Right atrium auricular region (tissue), 2 donors: ENCODE data around the gene MYOF. TPM values are rescaled to one million over a fixed set of nuclear protein-coding genes. Genes with fewer than 3 reads are reported as not detected.

Experiments
- DNase-seq: peaks from one replicate; pipeline ENCODE4 v3.0.0-alpha.2; 2019; ENCODE audit warnings: low spot score
- H3K27ac ChIP-seq, 2 donors: fragments of 200-600 bp; sonication (generic); 1 replicate in 1 of 2; 2 replicates in 1 of 2; pipeline ENCODE4 v1.5.1; 2016 to 2019
- H3K27me3 ChIP-seq, 2 donors: fragments of 200-600 bp; sonication (generic); one replicate each; pipeline versions ENCODE4 v1.5.1 to v1.6.0; 2017 to 2019
- H3K36me3 ChIP-seq: fragments of 200-600 bp; sonication (generic); one replicate; pipeline ENCODE4 v1.5.1; 2016
- H3K4me1 ChIP-seq, 2 donors: fragments of 200-600 bp; sonication (generic); one replicate each; pipeline versions ENCODE4 v1.5.1 to v1.6.0; 2017 to 2019
- H3K4me3 ChIP-seq, 2 donors: fragments of 200-600 bp; sonication (generic); 1 replicate in 1 of 2; 2 replicates in 1 of 2; pipeline ENCODE4 v1.5.1; 2017 to 2019; ENCODE audit warnings: mild to moderate bottlenecking in 1 of 2, moderate library complexity in 1 of 2
- H3K9me3 ChIP-seq, 2 donors: fragments of 200-600 bp; sonication (generic); one replicate each; pipeline ENCODE4 v1.5.1; 2019
- total RNA-seq, 2 donors: library from RNA; depleted of rRNA; stranded (reverse); fragments of >200 nt; gene quantifications; one replicate each; pipeline ENCODE4 v1.1.0, GENCODE V29; 2016
- TF ChIP-seq, protein P1 (sequence below), 2 donors: fragments of 200-600 bp; sonication (generic); IDR thresholded peaks; one replicate each; pipeline ENCODE4 v1.5.1; 2019; ENCODE audit warnings: antibody characterized with exemption in 2 of 2

Gene MYOF
- total RNA-seq, 2 donors from 2014 or later = 13.4 to 14.1 TPM

DNA sequence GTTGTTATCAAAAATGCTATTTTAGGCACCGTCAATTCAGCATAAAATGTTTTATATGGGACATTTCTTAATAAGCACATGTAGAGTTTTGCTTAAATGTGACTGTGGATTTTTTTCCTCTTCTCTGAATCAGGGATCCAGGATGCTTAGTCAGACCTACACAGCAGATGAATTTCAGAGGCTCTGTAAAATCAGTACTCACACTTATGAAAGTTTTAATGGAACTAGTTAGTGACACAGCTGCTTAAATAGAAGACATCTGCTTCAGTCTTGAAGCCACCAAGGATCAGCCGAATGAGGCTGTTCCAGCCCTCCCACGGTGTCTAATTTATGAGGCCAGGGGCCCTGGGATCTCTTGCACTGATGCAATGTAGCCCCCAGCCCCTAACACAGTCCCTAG is 136.0 kb downstream of the MYOF start:
- no peak overlapping the region for H3K4me3 ChIP-seq
- H3K9me3 ChIP-seq = no peaks in the 10 kb centered on the region
- TF ChIP-seq, protein P1, sequence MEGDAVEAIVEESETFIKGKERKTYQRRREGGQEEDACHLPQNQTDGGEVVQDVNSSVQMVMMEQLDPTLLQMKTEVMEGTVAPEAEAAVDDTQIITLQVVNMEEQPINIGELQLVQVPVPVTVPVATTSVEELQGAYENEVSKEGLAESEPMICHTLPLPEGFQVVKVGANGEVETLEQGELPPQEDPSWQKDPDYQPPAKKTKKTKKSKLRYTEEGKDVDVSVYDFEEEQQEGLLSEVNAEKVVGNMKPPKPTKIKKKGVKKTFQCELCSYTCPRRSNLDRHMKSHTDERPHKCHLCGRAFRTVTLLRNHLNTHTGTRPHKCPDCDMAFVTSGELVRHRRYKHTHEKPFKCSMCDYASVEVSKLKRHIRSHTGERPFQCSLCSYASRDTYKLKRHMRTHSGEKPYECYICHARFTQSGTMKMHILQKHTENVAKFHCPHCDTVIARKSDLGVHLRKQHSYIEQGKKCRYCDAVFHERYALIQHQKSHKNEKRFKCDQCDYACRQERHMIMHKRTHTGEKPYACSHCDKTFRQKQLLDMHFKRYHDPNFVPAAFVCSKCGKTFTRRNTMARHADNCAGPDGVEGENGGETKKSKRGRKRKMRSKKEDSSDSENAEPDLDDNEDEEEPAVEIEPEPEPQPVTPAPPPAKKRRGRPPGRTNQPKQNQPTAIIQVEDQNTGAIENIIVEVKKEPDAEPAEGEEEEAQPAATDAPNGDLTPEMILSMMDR (IDR thresholded peaks at IDR 0.05) = no peak
- no peak overlapping the region for H3K27ac ChIP-seq
- no peaks in the 10 kb centered on the region for H3K27me3 ChIP-seq
- DNase-seq = no peak
- peaks cover 62% of the 10 kb centered on the region for H3K36me3 ChIP-seq
- H3K4me1 ChIP-seq = peaks cover 0 to 4% of the 10 kb centered on the region in 2 donors

DNA sequence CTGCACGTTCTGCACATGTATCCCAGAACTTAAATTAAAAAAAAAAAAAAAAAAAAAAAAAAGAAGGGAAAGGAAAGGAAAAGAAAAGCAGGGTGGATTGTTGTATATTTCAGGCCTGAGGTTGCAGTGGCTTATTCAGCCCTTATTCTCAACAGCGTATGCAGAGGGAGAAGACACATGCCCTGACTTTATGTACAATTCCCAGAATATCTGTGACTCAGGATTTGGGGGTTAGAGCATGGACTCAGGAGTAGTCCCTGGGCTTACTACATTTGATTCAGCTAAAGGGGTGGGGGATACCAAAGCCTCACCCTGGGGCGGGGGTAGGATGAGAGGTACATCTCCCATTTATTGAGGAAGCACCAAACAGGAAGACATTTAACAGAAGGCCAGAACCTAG is 137.4 kb downstream of the MYOF start:
- peaks cover 48% of the 10 kb centered on the region for H3K36me3 ChIP-seq

DNA sequence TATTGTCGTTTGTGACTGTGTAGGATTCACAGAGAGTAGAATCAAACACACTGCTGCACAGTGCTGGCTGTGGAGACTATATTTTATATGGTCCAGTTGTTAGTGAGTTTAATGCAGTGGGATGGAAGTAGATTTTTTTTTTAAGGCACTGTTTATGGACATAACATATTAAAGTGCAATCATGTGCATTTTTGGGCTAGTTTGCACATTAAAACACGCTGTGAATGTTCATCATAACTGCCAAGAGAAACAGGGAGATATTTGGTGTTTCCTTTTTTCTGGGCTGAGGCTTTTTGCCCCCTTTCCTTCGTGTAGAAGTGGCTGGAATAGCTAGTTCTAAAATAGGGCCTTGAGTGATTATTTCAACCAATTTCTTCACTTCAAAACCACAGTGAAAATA is 139.2 kb downstream of the MYOF start:
- TF ChIP-seq, protein P1 (IDR thresholded peaks at IDR 0.05) = no peak
- H3K4me3 ChIP-seq = no peak overlapping the region
- peaks cover 0 to 4% of the 10 kb centered on the region in 2 donors for H3K4me1 ChIP-seq
- no peaks in the 10 kb centered on the region for H3K27me3 ChIP-seq
- peaks cover 45% of the 10 kb centered on the region for H3K36me3 ChIP-seq
- no peaks in the 10 kb centered on the region for H3K9me3 ChIP-seq
- no peak for DNase-seq
- no peak overlapping the region for H3K27ac ChIP-seq

More for the DNA sequence above, 137.4 kb downstream of the MYOF start:
- Histone ChIP-seq H3K27me3 (no peaks in the 10 kb centered on the region), H3K9me3 (no peaks in the 10 kb centered on the region), H3K27ac (no peak overlapping the region), H3K4me3 (no peak overlapping the region), H3K4me1 (peaks cover 0 to 4% of the 10 kb centered on the region in 2 donors)
- DNase-seq = no peak
- TF ChIP-seq, protein P1 (IDR thresholded peaks at IDR 0.05) = no peak

DNA sequence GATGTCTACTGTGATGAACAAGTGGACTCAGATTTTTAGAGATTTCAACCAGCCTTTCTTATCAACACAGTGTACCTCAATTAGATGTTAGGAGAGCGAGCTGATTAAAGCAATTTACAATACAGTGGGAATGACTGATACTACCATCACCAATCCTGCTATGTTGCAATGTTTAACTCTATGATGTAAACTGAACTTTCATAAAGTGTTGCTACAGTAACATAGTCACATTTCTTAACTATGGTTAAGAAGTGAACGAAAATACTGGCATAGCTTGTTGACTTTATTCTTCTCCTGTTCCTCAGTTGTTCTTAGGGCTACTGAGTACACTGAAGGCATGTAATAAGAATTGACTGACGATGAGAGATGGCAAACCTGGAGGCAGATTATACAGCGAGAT is 139.8 kb downstream of the MYOF start:
- Histone ChIP-seq H3K9me3 (no peaks in the 10 kb centered on the region), H3K27ac (no peak overlapping the region), H3K36me3 (peaks cover 40% of the 10 kb centered on the region), H3K4me1 (peaks cover 0 to 4% of the 10 kb centered on the region in 2 donors), H3K4me3 (no peak overlapping the region), H3K27me3 (no peaks in the 10 kb centered on the region)
- no peak for DNase-seq
- TF ChIP-seq, protein P1 (IDR thresholded peaks at IDR 0.05) = no peak

DNA sequence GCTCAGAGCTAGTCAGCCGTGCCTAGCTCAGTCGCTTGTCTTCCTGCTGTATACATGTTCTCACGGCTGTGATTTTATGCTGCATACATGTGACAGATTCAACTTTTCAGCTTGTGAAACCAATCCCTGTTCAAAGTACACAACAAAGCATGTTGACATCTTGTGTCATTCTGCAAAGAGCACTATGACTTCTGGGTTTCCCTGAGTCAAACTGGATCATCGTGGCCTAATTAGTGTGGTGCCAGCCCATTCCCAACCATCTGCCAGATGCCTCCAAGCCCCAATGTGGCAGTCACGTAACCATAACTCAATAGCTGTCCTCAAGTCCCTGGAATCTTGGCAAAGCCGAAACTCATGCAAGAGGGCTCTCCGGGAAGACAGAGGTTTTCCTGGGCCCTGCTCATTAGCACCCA is 144.8 kb downstream of the MYOF start:
- DNase-seq = no peak
- TF ChIP-seq, protein P1 (IDR thresholded peaks at IDR 0.05) = no peak
- Histone ChIP-seq H3K4me1 (no peaks in the 10 kb centered on the region), H3K4me3 (no peak overlapping the region), H3K36me3 (peaks cover 22% of the 10 kb centered on the region), H3K27ac (no peak overlapping the region), H3K9me3 (no peaks in the 10 kb centered on the region), H3K27me3 (no peaks in the 10 kb centered on the region)

DNA sequence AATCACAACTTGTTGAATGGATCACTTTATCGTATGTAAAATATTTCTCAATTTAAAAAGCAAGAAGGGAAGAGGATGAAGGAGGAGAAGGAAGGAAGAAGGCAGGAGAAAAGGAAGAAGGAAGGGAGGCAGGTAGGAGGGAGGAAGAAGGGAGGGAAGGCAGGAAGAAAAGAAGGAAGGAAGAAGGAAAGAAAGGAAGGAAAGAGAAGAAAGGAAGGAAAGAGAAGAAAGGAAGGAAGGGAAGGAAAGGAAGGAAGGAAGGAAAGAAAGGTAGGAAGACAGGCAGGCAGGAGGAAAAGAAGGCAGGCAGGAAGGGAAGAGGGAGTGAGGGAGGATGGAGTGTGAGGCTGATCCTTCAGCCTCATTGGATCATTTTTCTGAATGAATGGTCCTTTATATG is 145.5 kb downstream of the MYOF start:
- Histone ChIP-seq H3K9me3 (no peaks in the 10 kb centered on the region), H3K4me1 (no peaks in the 10 kb centered on the region), H3K36me3 (peaks cover 16% of the 10 kb centered on the region), H3K27ac (no peak overlapping the region), H3K27me3 (no peaks in the 10 kb centered on the region), H3K4me3 (no peak overlapping the region)
- TF ChIP-seq, protein P1 (IDR thresholded peaks at IDR 0.05) = no peak
- no peak for DNase-seq
